Aorta (tissue), 5 donors: ENCODE measurements around the gene GPRC5D. TPM values are rescaled to one million over a fixed set of nuclear protein-coding genes. Genes with fewer than 3 reads are reported as not detected.

Experiments
- ATAC-seq: fragments of 200-7000 bp; cut with Tn5 transposase; one replicate; pipeline ENCODE4 v1.9.1; 2022; ENCODE audit warnings: moderate library complexity; ENCODE audit not compliant: low FRiP score
- DNase-seq, 2 donors: peaks; one replicate each; pipeline ENCODE4 v3.0.0-alpha.2; 2020
- H3K27ac ChIP-seq, 2 donors: one replicate each; pipeline ENCODE4 v1.5.1; 2013; ENCODE audit warnings: low read length in 2 of 2, mild to moderate bottlenecking in 2 of 2, moderate library complexity in 2 of 2, control low read depth in 1 of 2, inconsistent platforms in 1 of 2, low read depth in 1 of 2
- H3K27me3 ChIP-seq, 2 donors: one replicate each; pipeline ENCODE4 v1.6.1; 2013; ENCODE audit warnings: control low read depth in 1 of 2, low read length in 1 of 2, mild to moderate bottlenecking in 1 of 2, moderate library complexity in 1 of 2; ENCODE audit not compliant: insufficient read depth in 2 of 2, control insufficient read depth in 1 of 2
- H3K36me3 ChIP-seq, 2 donors: one replicate each; pipeline ENCODE4 v1.6.1; 2013; ENCODE audit warnings: control low read depth in 1 of 2, low read length in 1 of 2, mild to moderate bottlenecking in 1 of 2; ENCODE audit not compliant: insufficient read depth in 2 of 2, control insufficient read depth in 1 of 2
- H3K4me1 ChIP-seq, 2 donors: one replicate each; pipeline ENCODE4 v1.6.1; 2013; ENCODE audit warnings: low read length in 2 of 2, control low read depth in 1 of 2, mild to moderate bottlenecking in 1 of 2, moderate library complexity in 1 of 2; ENCODE audit not compliant: insufficient read depth in 2 of 2, control insufficient read depth in 1 of 2
- H3K4me3 ChIP-seq, 2 donors: one replicate each; pipeline ENCODE4 v1.5.1; 2013; ENCODE audit warnings: low read length in 2 of 2, control low read depth in 1 of 2, mild to moderate bottlenecking in 1 of 2
- H3K9me3 ChIP-seq: one replicate; pipeline ENCODE4 v1.6.1; 2013; ENCODE audit warnings: mild to moderate bottlenecking, low read length; ENCODE audit not compliant: control insufficient read depth
- WGBS, 2 donors: extraction: QIAGEN DNeasy Blood & Tissue Kit; methylation state at CpG; one replicate each; pipeline ENCODE4 v1.1.7; 2013; 5-methylcytosine and 5-hydroxymethylcytosine counted together
- intact Hi-C, 2 donors: fragments of 100-400 bp; cut with DNase I; formaldehyde crosslinking; loops; one replicate each; pipeline versions ENCODE4 v1.14.2 to v1.15.0; 2022
- polyA plus RNA-seq, 2 donors: library from polyadenylated mRNA; stranded (reverse); fragments of 200-250 nt; gene quantifications; one replicate each; pipeline ENCODE4 v1.2.3, GENCODE V29; 2013
- total RNA-seq, 2 donors: library from RNA; stranded (reverse); fragmentation: NEBNext Ultra II Directional; extraction: Animal tissue kit (Norgen Biotek cat#: 25700); gene quantifications; one replicate each; pipeline ENCODE4 v1.2.1, GENCODE V29; 2021
- donor health status: healthy with polysubstance abuse.
- donor health status: Bipolar disorder and iron deficiency.
- donor health status: DM: no; HTN: no; CAD: no.
- donor health status: DM: no; HTN: no; CAD: no.
- donor health status: DM: yes; HTN: yes; CAD: no.

Gene GPRC5D
- total and polyA plus RNA-seq, 4 donors, result 0.39 TPM; not detected in 3

DNA sequence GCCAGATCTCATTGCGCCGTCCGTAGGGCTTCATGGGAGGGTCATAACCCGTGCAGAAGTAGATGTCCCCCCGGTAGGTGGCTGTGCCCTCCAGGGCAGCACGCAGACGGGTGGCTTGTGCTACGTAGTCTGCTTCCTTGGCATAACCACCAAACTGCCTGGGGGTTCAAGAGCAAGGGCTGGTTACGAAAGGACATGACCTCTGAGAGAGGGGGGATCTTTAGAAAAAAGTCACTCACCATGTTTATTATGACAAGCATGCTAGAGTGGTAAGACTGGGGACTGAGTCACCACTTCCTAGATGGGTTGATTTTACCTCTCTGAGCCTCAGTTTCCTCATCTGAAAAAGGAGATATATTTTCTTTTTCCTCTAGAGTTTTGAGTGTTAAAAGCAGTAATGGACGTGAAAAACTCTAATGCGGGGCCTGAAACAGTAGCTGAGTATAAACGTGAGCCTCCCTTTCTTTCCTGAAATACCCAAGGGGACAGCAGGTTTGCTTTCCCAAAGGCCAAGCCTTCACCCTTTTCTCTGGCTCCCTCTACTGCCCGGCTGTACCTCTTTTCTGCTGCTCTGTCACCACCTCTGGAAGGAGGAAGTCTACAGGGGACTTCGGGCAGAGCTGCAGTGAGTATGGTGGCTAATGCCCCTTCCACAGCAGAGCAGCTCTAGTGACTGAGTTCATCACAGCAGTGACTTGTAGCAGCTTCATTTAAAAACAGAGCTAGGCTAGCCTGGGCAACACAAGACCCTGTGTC, 23.5 kb upstream of the GPRC5D start:
- DNase-seq (no peak), ATAC-seq (peak; percentile 72)
- Histone ChIP-seq H3K36me3 (peaks cover 0 to 5% of the 10 kb centered on the region in 2 donors), H3K27me3 (no peaks in the 10 kb centered on the region), H3K9me3 (no peaks in the 10 kb centered on the region), H3K4me3 (no peak overlapping the region), H3K4me1 (peaks cover 0 to 5% of the 10 kb centered on the region in 2 donors), H3K27ac (peak overlapping the region; percentile 90 to 96)
- 60 to 61% methylated on average over 14 of the region's 14 CpGs for WGBS, 2 donors
- intact Hi-C loops, result loop anchor here (5.0 kb wide), 2 partner anchors 58 to 138 kb away; no protein-coding TSS in a partner anchor

DNA sequence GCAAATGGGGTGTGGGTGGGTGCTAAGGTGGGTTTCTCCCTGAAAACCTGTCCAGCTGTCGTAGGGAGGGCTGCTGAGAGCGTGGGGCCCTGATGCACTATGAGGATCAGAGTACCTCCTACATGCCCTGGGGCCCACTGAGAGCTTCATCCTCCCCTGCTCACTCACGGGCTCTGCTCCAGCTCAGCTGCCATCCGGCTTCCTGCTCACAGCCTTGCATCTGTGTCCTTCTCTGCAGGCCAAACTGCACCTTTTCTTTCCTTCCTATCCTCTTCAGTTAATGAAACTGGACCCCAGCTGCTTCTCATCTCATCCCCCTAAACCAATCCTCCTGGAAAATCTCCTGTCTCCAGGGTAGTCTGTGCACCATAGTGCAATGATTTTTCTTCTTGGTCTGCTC, 22.2 kb upstream of the GPRC5D start:
- WGBS, 2 donors, result 95 to 96% methylated on average over 4 of the region's 4 CpGs
- DNase-seq (no peak), ATAC-seq (no peak)
- Histone ChIP-seq H3K27ac (no peak overlapping the region), H3K27me3 (no peaks in the 10 kb centered on the region), H3K36me3 (peaks cover 0 to 5% of the 10 kb centered on the region in 2 donors), H3K4me1 (no peaks in the 10 kb centered on the region), H3K4me3 (no peak overlapping the region), H3K9me3 (no peaks in the 10 kb centered on the region)
- intact Hi-C loops, result no loop called here

DNA sequence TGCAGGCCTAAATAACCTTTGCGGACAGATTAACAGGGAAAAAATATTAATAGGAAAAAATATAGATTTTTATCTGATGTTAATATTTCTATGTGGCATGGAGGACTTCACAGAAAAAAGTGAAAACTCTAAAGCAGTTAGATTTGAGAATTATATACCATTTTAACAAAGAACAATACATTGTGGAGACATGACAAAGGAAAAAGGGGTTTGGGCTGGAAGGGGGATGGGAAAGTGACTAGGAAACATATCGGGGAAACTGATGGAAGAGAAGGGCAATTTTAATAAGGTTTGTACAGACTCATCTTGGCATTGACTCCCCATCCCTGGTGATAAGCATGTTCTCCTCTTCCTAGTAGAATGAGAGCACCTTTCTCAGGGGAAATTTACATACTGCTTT, 21.0 kb upstream of the GPRC5D start:
- ATAC-seq, result no peak
- intact Hi-C loops, result no loop called here
- 97 to 99% methylated on average over 2 of the region's 2 CpGs for WGBS, 2 donors
- H3K27ac ChIP-seq, result no peak overlapping the region
- H3K27me3 ChIP-seq, result no peaks in the 10 kb centered on the region
- no peaks in the 10 kb centered on the region for H3K9me3 ChIP-seq
- DNase-seq, result no peak
- no peaks in the 10 kb centered on the region for H3K4me1 ChIP-seq
- H3K4me3 ChIP-seq, result no peak overlapping the region
- H3K36me3 ChIP-seq, result peaks cover 0 to 5% of the 10 kb centered on the region in 2 donors

DNA sequence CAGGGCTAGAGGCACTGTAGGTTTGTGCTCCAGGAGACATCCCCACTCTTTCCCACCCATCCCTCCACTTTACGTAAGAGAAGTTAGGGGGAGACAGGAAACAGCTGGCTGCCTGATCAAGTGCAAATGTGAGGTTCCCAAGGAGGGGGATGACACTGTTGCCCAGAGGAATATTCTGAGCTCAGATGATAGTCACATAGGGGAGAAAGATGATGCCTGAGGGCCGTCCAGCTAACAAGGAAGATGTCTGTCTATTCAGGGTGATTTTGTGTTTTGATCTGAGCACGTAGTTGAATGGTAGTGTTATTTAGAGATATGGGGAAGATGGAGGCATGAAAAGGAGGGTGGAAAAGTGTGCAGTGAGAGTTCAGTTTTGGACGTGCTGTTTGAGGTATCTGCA, 13.9 kb upstream of the GPRC5D start:
- Histone ChIP-seq H3K36me3 (no peaks in the 10 kb centered on the region), H3K4me3 (no peak overlapping the region), H3K27ac (no peak overlapping the region), H3K27me3 (no peaks in the 10 kb centered on the region), H3K4me1 (no peaks in the 10 kb centered on the region), H3K9me3 (no peaks in the 10 kb centered on the region)
- no peak for DNase-seq
- ATAC-seq, result no peak
- intact Hi-C loops, result no loop called here
- 66 to 70% methylated on average over 4 of the region's 4 CpGs for WGBS, 2 donors

DNA sequence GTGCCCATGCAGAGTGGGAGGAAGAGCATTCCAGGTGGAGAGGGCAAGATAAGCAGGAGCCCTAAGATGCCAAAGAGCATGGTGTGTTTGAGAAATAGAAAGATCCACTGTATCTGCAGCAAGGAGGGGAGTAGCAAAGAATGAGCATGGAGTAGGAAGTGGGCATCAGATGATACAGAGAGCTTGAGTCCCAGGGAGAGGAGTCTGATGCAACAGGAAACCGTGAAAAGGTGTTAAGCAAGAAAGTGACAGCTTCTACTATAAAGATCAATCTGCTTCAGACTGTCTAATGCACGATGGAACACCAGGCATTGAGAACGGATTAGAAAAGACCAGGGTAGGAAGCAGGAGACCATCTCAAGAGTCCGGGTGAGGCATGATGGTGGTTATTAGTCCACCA, 12.3 kb upstream of the GPRC5D start:
- no peaks in the 10 kb centered on the region for H3K4me1 ChIP-seq
- H3K4me3 ChIP-seq, result no peak overlapping the region
- 94 to 95% methylated on average over 4 of the region's 4 CpGs for WGBS, 2 donors
- intact Hi-C loops, result no loop called here
- no peaks in the 10 kb centered on the region for H3K27me3 ChIP-seq
- no peaks in the 10 kb centered on the region for H3K9me3 ChIP-seq
- H3K27ac ChIP-seq, result no peak overlapping the region
- no peaks in the 10 kb centered on the region for H3K36me3 ChIP-seq
- DNase-seq (no peak), ATAC-seq (no peak)

DNA sequence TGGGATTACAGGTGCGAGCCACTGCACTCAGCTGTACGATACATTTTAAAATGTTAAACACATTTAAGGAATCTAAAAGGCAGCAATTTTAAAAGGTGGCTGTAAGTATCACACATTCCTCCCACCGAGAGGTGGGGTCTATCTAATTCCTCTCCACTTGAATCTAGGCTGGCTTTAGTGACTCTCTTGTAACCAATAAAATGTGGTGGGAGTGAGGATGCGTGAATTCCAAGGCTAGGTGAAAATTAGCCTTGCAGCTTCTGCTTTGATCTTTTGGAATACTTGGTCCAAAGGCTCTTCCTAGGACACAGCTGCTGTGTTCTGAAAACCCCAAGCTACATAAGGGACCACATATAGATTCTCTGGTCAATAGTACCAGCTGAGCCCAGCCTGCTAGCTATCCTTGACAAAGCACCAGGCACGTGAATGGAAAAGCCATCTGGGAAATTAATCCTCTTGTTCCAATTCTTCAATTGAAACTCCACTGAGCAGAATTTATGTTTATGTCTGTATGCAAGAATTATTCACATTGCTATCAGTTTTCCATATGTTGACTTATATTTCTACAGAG, 8.8 kb upstream of the GPRC5D start:
- Histone ChIP-seq H3K27ac (no peak overlapping the region), H3K27me3 (no peaks in the 10 kb centered on the region)
- WGBS, 2 donors, result 79 to 87% methylated on average over 5 of the region's 5 CpGs

DNA sequence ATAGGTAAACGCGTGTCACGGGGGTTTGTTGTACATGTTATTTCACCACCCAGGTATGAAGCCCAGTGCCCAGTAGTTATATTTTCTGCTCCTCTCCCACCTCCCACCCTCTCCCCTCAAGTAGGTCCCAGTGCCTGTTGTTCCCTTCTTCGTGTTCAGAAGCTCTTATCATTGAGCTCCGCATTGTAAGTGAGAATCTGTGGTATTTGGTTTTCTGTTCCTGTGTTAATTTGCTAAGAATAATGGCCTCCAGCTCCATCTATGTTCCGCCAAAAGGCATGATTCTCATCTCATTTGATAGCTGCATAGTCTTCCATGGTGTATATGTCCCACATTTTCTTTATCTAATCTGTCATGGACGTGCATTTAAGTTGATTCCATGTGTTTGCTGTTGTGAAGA, 6.9 kb upstream of the GPRC5D start:
- Histone ChIP-seq H3K27me3 (no peaks in the 10 kb centered on the region), H3K4me3 (no peak overlapping the region), H3K36me3 (no peaks in the 10 kb centered on the region), H3K27ac (no peak overlapping the region), H3K9me3 (no peaks in the 10 kb centered on the region), H3K4me1 (no peaks in the 10 kb centered on the region)
- WGBS, 2 donors, result 76 to 77% methylated on average over 7 of the region's 7 CpGs
- ATAC-seq (no peak), DNase-seq (no peak)
- intact Hi-C loops, result no loop called here

More for the DNA sequence above, 8.8 kb upstream of the GPRC5D start:
- intact Hi-C loops, result no loop called here
- Histone ChIP-seq H3K36me3 (no peaks in the 10 kb centered on the region), H3K9me3 (no peaks in the 10 kb centered on the region), H3K4me1 (no peaks in the 10 kb centered on the region), H3K4me3 (no peak overlapping the region)
- ATAC-seq (no peak), DNase-seq (no peak)

DNA sequence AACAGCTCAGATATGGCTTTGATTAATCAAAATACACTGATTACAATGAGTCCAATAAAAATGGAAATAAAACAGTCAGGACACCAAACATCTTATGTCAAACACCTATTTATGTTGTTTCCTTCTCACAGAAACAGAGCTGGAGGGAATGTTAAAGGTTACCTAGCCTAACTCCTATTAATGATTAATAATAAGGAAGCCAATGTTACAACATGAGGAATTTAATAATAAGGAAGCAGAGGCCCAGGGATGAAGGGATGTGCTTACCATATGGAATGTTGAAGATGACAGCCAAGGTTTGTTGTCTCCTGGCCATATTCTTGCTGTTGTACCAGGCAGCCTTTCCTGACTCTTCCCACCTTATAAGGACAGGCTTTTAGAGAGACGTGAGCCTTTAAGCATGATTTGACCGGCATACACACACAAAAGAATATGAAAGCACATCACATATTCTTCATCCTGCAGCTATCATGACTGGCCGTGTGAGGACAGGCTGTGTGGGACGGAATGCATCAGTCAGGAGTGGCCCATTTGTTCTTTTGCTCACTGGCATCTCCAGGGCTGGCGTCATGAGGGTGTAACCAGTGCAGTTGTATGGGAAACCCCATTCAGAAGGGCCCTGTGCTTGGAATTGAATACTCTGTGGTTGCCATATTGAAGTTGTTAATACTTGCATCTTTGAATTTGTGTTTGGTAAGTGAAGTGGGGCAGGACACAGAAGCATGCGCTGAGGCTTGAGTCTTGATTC, 3.1 kb upstream of the GPRC5D start:
- H3K27ac ChIP-seq, result no peak overlapping the region
- DNase-seq (no peak), ATAC-seq (no peak)
- H3K4me1 ChIP-seq, result no peaks in the 10 kb centered on the region
- intact Hi-C loops, result no loop called here
- no peaks in the 10 kb centered on the region for H3K36me3 ChIP-seq
- no peaks in the 10 kb centered on the region for H3K9me3 ChIP-seq
- H3K4me3 ChIP-seq, result no peak overlapping the region
- 93 to 94% methylated on average over 6 of the region's 6 CpGs for WGBS, 2 donors
- no peaks in the 10 kb centered on the region for H3K27me3 ChIP-seq
